ENCODE data around the gene STING1.

STING1 gene

GRCh38 chr5:139473105-139473504, 9.5 kb downstream of the STING1 start:
- DNase-seq (ENCODE audit: low read depth): no peak
- H3K4me3 ChIP-seq (ENCODE audit: low read depth, low read length): no peak overlapping the region

- DNase-seq (ENCODE audit: low read depth): no peak
- H3K4me3 ChIP-seq (ENCODE audit: low read depth, low read length): no peak overlapping the region
Observed at GRCh38 chr5:139472386-139473030, 10.1 kb downstream of the STING1 start.

- H3K4me3 ChIP-seq (ENCODE audit: low read depth, low read length): no peak within 1 kb of the TSS
- DNase-seq (ENCODE audit: low read depth): no peak
Observed at GRCh38 chr5:139470821-139471300, 11.7 kb downstream of the STING1 start, which contains the start of gene SMIM33. Gene SMIM33 (plus strand): TSS chr5:139471004. CDS start chr5:139471122, 118 bp downstream.

- DNase-seq (ENCODE audit: low read depth): no peak
- no peak overlapping the region for H3K4me3 ChIP-seq (ENCODE audit: low read depth, low read length)
Observed at GRCh38 chr5:139468421-139468931, 14.1 kb downstream of the STING1 start.

- no peak for DNase-seq (ENCODE audit: low read depth)
- no peak within 1 kb of the TSS for H3K4me3 ChIP-seq (ENCODE audit: low read depth, low read length)
Observed at GRCh38 chr5:139462586-139463276, 19.8 kb downstream of the STING1 start, which contains the start of gene ECSCR. Gene ECSCR (minus strand): TSS chr5:139462743. CDS start chr5:139462670, 73 bp downstream.

GRCh38 chr5:139461698-139462097, 20.9 kb downstream of the STING1 start:
- H3K4me3 ChIP-seq (ENCODE audit: low read depth, low read length): no peak overlapping the region
- no peak for DNase-seq (ENCODE audit: low read depth)

- no peak overlapping the region for H3K4me3 ChIP-seq (ENCODE audit: low read depth, low read length)
- no peak for DNase-seq (ENCODE audit: low read depth)
Observed at GRCh38 chr5:139461176-139461575, 21.4 kb downstream of the STING1 start.

GRCh38 chr5:139460455-139460854, 22.1 kb downstream of the STING1 start:
- DNase-seq (ENCODE audit: low read depth): no peak
- H3K4me3 ChIP-seq (ENCODE audit: low read depth, low read length): no peak overlapping the region

- DNase-seq (ENCODE audit: low read depth): no peak
- H3K4me3 ChIP-seq (ENCODE audit: low read depth, low read length): no peak overlapping the region
Observed at GRCh38 chr5:139459451-139459934, 23.1 kb downstream of the STING1 start.

GRCh38 chr5:139458580-139459407, 23.8 kb downstream of the STING1 start:
- no peak overlapping the region for H3K4me3 ChIP-seq (ENCODE audit: low read depth, low read length)
- no peak for DNase-seq (ENCODE audit: low read depth)

GRCh38 chr5:139457653-139458306, 24.8 kb downstream of the STING1 start:
- no peak overlapping the region for H3K4me3 ChIP-seq (ENCODE audit: low read depth, low read length)
- no peak for DNase-seq (ENCODE audit: low read depth)

GRCh38 chr5:139457241-139457640, 25.3 kb downstream of the STING1 start:
- no peak overlapping the region for H3K4me3 ChIP-seq (ENCODE audit: low read depth, low read length)
- DNase-seq (ENCODE audit: low read depth): no peak

GRCh38 chr5:139456776-139457175, 25.8 kb downstream of the STING1 start:
- DNase-seq (ENCODE audit: low read depth): no peak
- H3K4me3 ChIP-seq (ENCODE audit: low read depth, low read length): no peak overlapping the region

- no peak for DNase-seq (ENCODE audit: low read depth)
- no peak overlapping the region for H3K4me3 ChIP-seq (ENCODE audit: low read depth, low read length)
Observed at GRCh38 chr5:139454568-139455290, 27.8 kb downstream of the STING1 start.

- no peak overlapping the region for H3K4me3 ChIP-seq (ENCODE audit: low read depth, low read length)
- no peak for DNase-seq (ENCODE audit: low read depth)
Observed at GRCh38 chr5:139453683-139454567, 28.6 kb downstream of the STING1 start.

GRCh38 chr5:139451878-139452660, 30.5 kb downstream of the STING1 start:
- DNase-seq (ENCODE audit: low read depth): no peak

GRCh38 chr5:139451176-139451575, 31.4 kb downstream of the STING1 start:
- DNase-seq (ENCODE audit: low read depth): no peak
- no peak overlapping the region for H3K4me3 ChIP-seq (ENCODE audit: low read depth, low read length)

More at GRCh38 chr5:139451878-139452660, 30.5 kb downstream of the STING1 start:
- no peak overlapping the region for H3K4me3 ChIP-seq (ENCODE audit: low read depth, low read length)

Measured in skeletal muscle cell (primary cell).